ENCODE results near the gene TMTC4. TPM values are rescaled to one million over a fixed set of nuclear protein-coding genes. Genes with fewer than 3 reads are reported as not detected.

TMTC4 gene
- total and polyA plus RNA-seq, 10 of the 15 experiments (the other 5 are each of a cell fraction or from before 2014, with no cell fraction given) = 3.3 to 24.6 (median 14.5) TPM

DNA sequence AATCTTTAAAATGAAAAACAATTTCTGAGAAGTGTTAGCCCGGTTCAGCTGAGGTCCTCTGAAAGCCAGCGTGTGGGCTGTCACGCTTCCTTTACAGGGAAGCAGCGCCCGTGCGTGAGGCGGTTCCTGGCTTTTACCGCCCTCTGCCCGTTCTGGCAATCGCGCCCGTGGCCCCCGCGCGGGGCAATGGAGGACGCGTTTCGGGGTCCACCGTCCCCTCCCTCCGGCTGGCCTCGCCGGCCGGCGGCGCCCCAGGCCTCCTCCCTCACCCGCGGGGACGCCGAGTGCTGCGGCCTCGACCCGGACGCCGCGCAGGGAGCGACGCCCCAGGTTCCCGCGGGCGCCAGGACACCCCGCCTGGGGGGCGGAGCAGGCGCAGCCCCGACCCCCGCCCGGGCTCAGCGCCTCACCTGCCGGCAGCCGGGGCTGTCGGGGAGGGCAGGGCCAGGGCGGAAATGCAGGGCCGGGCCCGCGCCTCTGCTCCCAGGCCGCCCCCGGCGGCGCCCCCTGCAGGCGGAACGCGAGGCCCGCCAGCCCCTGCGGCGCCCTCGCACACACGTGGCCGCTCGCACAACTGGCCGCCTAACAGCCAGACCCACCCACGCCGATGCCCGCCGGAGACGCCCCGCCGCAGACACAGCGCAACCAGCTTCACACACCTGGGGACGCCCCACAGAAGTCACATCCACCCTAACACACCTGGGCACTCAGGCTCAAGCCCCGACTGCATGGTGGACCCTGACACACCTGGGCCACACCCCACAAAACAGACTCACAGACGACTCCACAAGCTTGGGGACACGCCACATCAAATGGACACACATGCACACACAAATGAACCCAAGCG lies 86.0 kb downstream of the TMTC4 start, which contains the start of gene GGACT (continued):
- peak; percentile 37 for TF ChIP-seq MYC (IDR thresholded peaks at IDR 0.05; ENCODE audit: insufficient read depth, insufficient read length, insufficient replicate concordance, low read length, severe bottlenecking)
- no peak for TF ChIP-seq STAT3 (IDR thresholded peaks at IDR 0.05; ENCODE audit: low read depth, low read length)
- peak; percentile 81 for TF ChIP-seq POLR2A (IDR thresholded peaks at IDR 0.05; ENCODE audit: low read depth, low read length)
- TF ChIP-seq, protein P1, sequence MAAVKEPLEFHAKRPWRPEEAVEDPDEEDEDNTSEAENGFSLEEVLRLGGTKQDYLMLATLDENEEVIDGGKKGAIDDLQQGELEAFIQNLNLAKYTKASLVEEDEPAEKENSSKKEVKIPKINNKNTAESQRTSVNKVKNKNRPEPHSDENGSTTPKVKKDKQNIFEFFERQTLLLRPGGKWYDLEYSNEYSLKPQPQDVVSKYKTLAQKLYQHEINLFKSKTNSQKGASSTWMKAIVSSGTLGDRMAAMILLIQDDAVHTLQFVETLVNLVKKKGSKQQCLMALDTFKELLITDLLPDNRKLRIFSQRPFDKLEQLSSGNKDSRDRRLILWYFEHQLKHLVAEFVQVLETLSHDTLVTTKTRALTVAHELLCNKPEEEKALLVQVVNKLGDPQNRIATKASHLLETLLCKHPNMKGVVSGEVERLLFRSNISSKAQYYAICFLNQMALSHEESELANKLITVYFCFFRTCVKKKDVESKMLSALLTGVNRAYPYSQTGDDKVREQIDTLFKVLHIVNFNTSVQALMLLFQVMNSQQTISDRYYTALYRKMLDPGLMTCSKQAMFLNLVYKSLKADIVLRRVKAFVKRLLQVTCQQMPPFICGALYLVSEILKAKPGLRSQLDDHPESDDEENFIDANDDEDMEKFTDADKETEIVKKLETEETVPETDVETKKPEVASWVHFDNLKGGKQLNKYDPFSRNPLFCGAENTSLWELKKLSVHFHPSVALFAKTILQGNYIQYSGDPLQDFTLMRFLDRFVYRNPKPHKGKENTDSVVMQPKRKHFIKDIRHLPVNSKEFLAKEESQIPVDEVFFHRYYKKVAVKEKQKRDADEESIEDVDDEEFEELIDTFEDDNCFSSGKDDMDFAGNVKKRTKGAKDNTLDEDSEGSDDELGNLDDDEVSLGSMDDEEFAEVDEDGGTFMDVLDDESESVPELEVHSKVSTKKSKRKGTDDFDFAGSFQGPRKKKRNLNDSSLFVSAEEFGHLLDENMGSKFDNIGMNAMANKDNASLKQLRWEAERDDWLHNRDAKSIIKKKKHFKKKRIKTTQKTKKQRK (IDR thresholded peaks at IDR 0.05; ENCODE audit: low read depth, low read length) = no peak
- 0 out of 2 replicates have a peak, but pooled peaks have one; percentile 30 for TF ChIP-seq MEF2A (IDR thresholded peaks at IDR 0.05; ENCODE audit: insufficient read depth, low read depth, low read length)
- TF ChIP-seq TCF3 (IDR thresholded peaks at IDR 0.05; ENCODE audit: borderline replicate concordance, insufficient read depth, low read depth, low read length) = peak; percentile 75; the same call in 1 of the 2 replicates
- TF ChIP-seq SIX5 (IDR thresholded peaks at IDR 0.05; ENCODE audit: low read depth, low read length, severe bottlenecking) = no peak
- peak; percentile 93 for TF ChIP-seq SMARCA5 (IDR thresholded peaks at IDR 0.05)
- no peak for TF ChIP-seq RFX5 (IDR thresholded peaks at IDR 0.05; ENCODE audit: low read depth, low read length)
- TF ChIP-seq TAF1 (IDR thresholded peaks at IDR 0.05; ENCODE audit: borderline replicate concordance, low read depth, low read length) = peak; percentile 47; the same call in 1 of the 2 replicates
- no peak for TF ChIP-seq CHD1 (IDR thresholded peaks at IDR 0.05; ENCODE audit: low read depth, low read length)
- TF ChIP-seq HCFC1 (IDR thresholded peaks at IDR 0.05; ENCODE audit: low read length) = peak; percentile 34; the same call in 1 of the 2 replicates
- no peak for TF ChIP-seq IKZF2 (IDR thresholded peaks at IDR 0.05)
- no peak for TF ChIP-seq NFYB (IDR thresholded peaks at IDR 0.05; ENCODE audit: insufficient read depth, low read depth, low read length)
- TF ChIP-seq ZZZ3 (IDR thresholded peaks at IDR 0.05; ENCODE audit: control insufficient read depth, insufficient read length, low read depth) = no peak
- no peak for TF ChIP-seq SKIL (IDR thresholded peaks at IDR 0.05; ENCODE audit: low read depth, poor library complexity, severe bottlenecking)
- no peak for TF ChIP-seq MEF2B (IDR thresholded peaks at IDR 0.05; ENCODE audit: partially characterized antibody, poor library complexity, severe bottlenecking)
- no peak for TF ChIP-seq PRDM15 (CRISPR knock-in tag; IDR thresholded peaks at IDR 0.05)
- TF ChIP-seq SREBF1 (IDR thresholded peaks at IDR 0.05; ENCODE audit: low read length) = no peak
- 0 out of 2 replicates have a peak, but pooled peaks have one; percentile 58 for TF ChIP-seq TCF12 (IDR thresholded peaks at IDR 0.05; ENCODE audit: low read depth, low read length)
- no peak for TF ChIP-seq EED (IDR thresholded peaks at IDR 0.05; ENCODE audit: low read depth)
- peak; percentile 74 for TF ChIP-seq NR2F1 (conservative IDR thresholded peaks at IDR 0.05)
